GM19452 (cell line): Measurements from ENCODE around the gene CHST11.

ENCODE experiments used
- ATAC-seq: cut with Tn5 transposase; IDR thresholded peaks from one replicate; pipeline ENCODE4 v1.9.1; 2021; ENCODE audit not compliant: unreplicated experiment

CHST11 gene

GRCh38 chr12:104648756-104649155 lies 192.0 kb downstream of the CHST11 start:
- no peak for ATAC-seq

GRCh38 chr12:104649217-104649824 lies 192.6 kb downstream of the CHST11 start:
- no peak for ATAC-seq

GRCh38 chr12:104649921-104650320 lies 193.2 kb downstream of the CHST11 start:
- no peak for ATAC-seq

- no peak for ATAC-seq
Observed at GRCh38 chr12:104650541-104650940, 193.8 kb downstream of the CHST11 start.

- ATAC-seq = no peak
Observed at GRCh38 chr12:104651811-104652210, 195.1 kb downstream of the CHST11 start.

GRCh38 chr12:104652358-104652757 lies 195.6 kb downstream of the CHST11 start:
- no peak for ATAC-seq

GRCh38 chr12:104652910-104653309 lies 196.2 kb downstream of the CHST11 start:
- ATAC-seq = no peak

- no peak for ATAC-seq
Observed at GRCh38 chr12:104653730-104654664, 197.2 kb downstream of the CHST11 start.

GRCh38 chr12:104654665-104655609 lies 198.2 kb downstream of the CHST11 start:
- no peak for ATAC-seq

GRCh38 chr12:104656383-104656782 lies 199.6 kb downstream of the CHST11 start:
- no peak for ATAC-seq

GRCh38 chr12:104656921-104657320 lies 200.2 kb downstream of the CHST11 start:
- no peak for ATAC-seq

- no peak for ATAC-seq
Observed at GRCh38 chr12:104657726-104658484, 201.2 kb downstream of the CHST11 start.

- no peak for ATAC-seq
Observed at GRCh38 chr12:104659058-104659457, 202.3 kb downstream of the CHST11 start.

GRCh38 chr12:104662203-104662602 lies 205.5 kb downstream of the CHST11 start:
- no peak for ATAC-seq

- no peak for ATAC-seq
Observed at GRCh38 chr12:104662908-104663307, 206.2 kb downstream of the CHST11 start.

GRCh38 chr12:104664351-104664750 lies 207.6 kb downstream of the CHST11 start:
- ATAC-seq = no peak

- ATAC-seq = no peak
Observed at GRCh38 chr12:104665296-104665695, 208.5 kb downstream of the CHST11 start.

- no peak for ATAC-seq
Observed at GRCh38 chr12:104667139-104667538, 210.4 kb downstream of the CHST11 start.

- no peak for ATAC-seq
Observed at GRCh38 chr12:104668274-104668718, 211.5 kb downstream of the CHST11 start.

- no peak for ATAC-seq
Observed at GRCh38 chr12:104669089-104669721, 212.5 kb downstream of the CHST11 start.
